ENCODE results near the gene SPSB2. TPM values are rescaled to one million over a fixed set of nuclear protein-coding genes. Genes with fewer than 3 reads are reported as not detected.
A peak's percentile ranks its signal among the peaks of the same experiment; 100 is the strongest.

The SPSB2 gene
- total and polyA plus RNA-seq, 11 donors = 2.3 to 6.6 (median 3.5) TPM

GRCh38 chr12:6849976-6850560, 23.0 kb downstream of the SPSB2 start:
- Histone ChIP-seq H3K27me3 (no peaks in the 10 kb centered on the region), H3K27ac (no peak overlapping the region), H3K36me3 (peaks cover 0 to 50% (median 34%) of the 10 kb centered on the region in 9 donors), H3K4me1 (peaks cover 0 to 22% (median 14%) of the 10 kb centered on the region in 12 donors), H3K9me3 (no peaks in the 10 kb centered on the region), H3K4me3 (peak overlapping the region in 1 of 12 donors; percentile 79)
- no peak for TF ChIP-seq CTCF (IDR thresholded peaks at IDR 0.05)
- TF ChIP-seq POLR2A (IDR thresholded peaks at IDR 0.05) = no peak
- intact Hi-C loops (cut with DNase I) = no loop called here
- WGBS, 4 donors = 68 to 76% (median 74%) methylated on average over 10 of the region's 10 CpGs
- no peak for ATAC-seq
- peak in 1 of 5 donors; percentile 7 for DNase-seq

GRCh38 chr12:6849427-6849826, 23.7 kb downstream of the SPSB2 start:
- DNase-seq (no peak), ATAC-seq (no peak)
- no peak overlapping the region for H3K4me3 ChIP-seq
- TF ChIP-seq POLR2A (IDR thresholded peaks at IDR 0.05) (no peak), CTCF (IDR thresholded peaks at IDR 0.05) (no peak)
- peaks cover 0 to 56% (median 34%) of the 10 kb centered on the region in 9 donors for H3K36me3 ChIP-seq
- WGBS, 4 donors = 80 to 100% (median 92%) methylated on average over 2 of the region's 2 CpGs
- H3K9me3 ChIP-seq = no peaks in the 10 kb centered on the region
- H3K4me1 ChIP-seq = peaks cover 0 to 22% (median 14%) of the 10 kb centered on the region in 12 donors
- intact Hi-C loops (cut with DNase I) = no loop called here
- H3K27me3 ChIP-seq = no peaks in the 10 kb centered on the region
- H3K27ac ChIP-seq = no peak overlapping the region

GRCh38 chr12:6847676-6848075, 25.4 kb downstream of the SPSB2 start:
- ATAC-seq = no peak
- WGBS, 4 donors = 90 to 99% (median 95%) methylated on average over 2 of the region's 2 CpGs
- no peaks in the 10 kb centered on the region for H3K9me3 ChIP-seq
- H3K27ac ChIP-seq = no peak overlapping the region
- H3K36me3 ChIP-seq = peaks cover 0 to 70% (median 39%) of the 10 kb centered on the region in 9 donors
- no peak for DNase-seq
- intact Hi-C loops (cut with DNase I) = no loop called here
- H3K27me3 ChIP-seq = no peaks in the 10 kb centered on the region
- H3K4me1 ChIP-seq = peaks cover 0 to 9% (median 5%) of the 10 kb centered on the region in 12 donors
- TF ChIP-seq CTCF (IDR thresholded peaks at IDR 0.05) (no peak), POLR2A (IDR thresholded peaks at IDR 0.05) (no peak)
- H3K4me3 ChIP-seq = no peak overlapping the region

- no peaks in the 10 kb centered on the region for H3K27me3 ChIP-seq
- WGBS, 4 donors = 87 to 89% (median 89%) methylated on average over 7 of the region's 7 CpGs
- no peak overlapping the region for H3K4me3 ChIP-seq
- intact Hi-C loops (cut with DNase I) = no loop called here
- ATAC-seq (no peak), DNase-seq (no peak)
- peaks cover 0 to 78% (median 41%) of the 10 kb centered on the region in 9 donors for H3K36me3 ChIP-seq
- H3K4me1 ChIP-seq = peaks cover 0 to 9% (median 4%) of the 10 kb centered on the region in 12 donors
- H3K9me3 ChIP-seq = no peaks in the 10 kb centered on the region
- no peak overlapping the region for H3K27ac ChIP-seq
- TF ChIP-seq CTCF (IDR thresholded peaks at IDR 0.05) = no peak
- no peak for TF ChIP-seq POLR2A (IDR thresholded peaks at IDR 0.05)
Observed at GRCh38 chr12:6846316-6846869, 26.7 kb downstream of the SPSB2 start.

All from heart left ventricle (tissue), 16 donors.